K562 (cell line): Measurements from ENCODE around the gene CHMP4B. TPM values are rescaled to one million over a fixed set of nuclear protein-coding genes. Genes with fewer than 3 reads are reported as not detected.

ENCODE experiments used
- ATAC-seq: fragments of 200-7000 bp; cut with Tn5 transposase; 3 replicates; pipeline ENCODE4 v1.9.1; 2020; ENCODE audit warnings: moderate library complexity
- BruUV-seq: library from RNA; stranded (reverse); fragments of 400-500 nt; replicated peaks from 2 replicates; lab custom pipeline; 2021; lab: Mats Ljungman, UMichigan
- CTCF ChIA-PET: fragments of 300-600 bp; formaldehyde crosslinking; extraction: SDS; loops from one replicate; lab custom pipeline; 2021; ENCODE audit warnings: low intra/inter-chr PET ratio; lab: Yijun Ruan, JAX
- POLR2A ChIA-PET: fragments of 300-600, 350-650 bp; sonication (Branson Sonifier 250); formaldehyde crosslinking; extraction: SDS; loops from one replicate; lab custom pipeline; 2021; ENCODE audit warnings: antibody characterized with exemption, inconsistent platforms; lab: Yijun Ruan, JAX
- DNase-seq, 4 experiments: peaks; one replicate each; pipeline versions ENCODE4 v3.0.0 to v3.0.0-alpha.2; 2011 to 2018; ENCODE audit warnings: low spot score in 3 of 4, mixed read lengths in 3 of 4; ENCODE audit errors: extremely low read depth in 1 of 4
- FAIRE-seq: peaks from 2 replicates; lab custom pipeline; 2011; peaks lifted over from hg19 to GRCh38; lab: Jason Lieb, UNC
- H2AFZ ChIP-seq: 2 replicates; pipeline ENCODE4 v1.6.0; 2011; ENCODE audit warnings: low read depth, low read length, control low read depth, inconsistent platforms
- H3K27ac ChIP-seq: fragments of 200-600 bp; 3 replicates; pipeline ENCODE4 v1.8.0; 2011; ENCODE audit warnings: low read depth, mild to moderate bottlenecking, control low read depth, inconsistent platforms, low read length, moderate library complexity, mixed read lengths; ENCODE audit errors: extremely low read depth
- H3K27me3 ChIP-seq, 2 experiments: fragments of 300-600 bp in 1 of 2; 2 replicates in 1 of 2; 3 replicates in 1 of 2; pipeline versions ENCODE4 v1.6.0 to v1.8.0; 2011; ENCODE audit warnings: inconsistent platforms in 2 of 2, low read length in 2 of 2, mild to moderate bottlenecking in 1 of 2, mixed read lengths in 1 of 2, moderate library complexity in 1 of 2; ENCODE audit not compliant: control insufficient read depth in 2 of 2, insufficient read depth in 2 of 2
- H3K36me3 ChIP-seq: fragments of 300-600 bp; 3 replicates; pipeline ENCODE4 v1.8.0; 2011; ENCODE audit warnings: mild to moderate bottlenecking, low read length, inconsistent platforms; ENCODE audit not compliant: control insufficient read depth, insufficient read depth
- H3K4me1 ChIP-seq, 2 experiments: fragments of 200-600 bp in 1 of 2; replicated peaks in 1 of 2; 2 replicates in 1 of 2; 3 replicates in 1 of 2; pipeline versions ENCODE4 v1.5.1 to v1.8.0; 2011; ENCODE audit warnings: inconsistent platforms in 2 of 2, low read length in 2 of 2, mild to moderate bottlenecking in 1 of 2, mixed read lengths in 1 of 2, moderate library complexity in 1 of 2; ENCODE audit not compliant: control insufficient read depth in 2 of 2, insufficient read depth in 2 of 2
- H3K4me2 ChIP-seq: 2 replicates; pipeline ENCODE4 v1.6.1; 2011; ENCODE audit warnings: low read length, control low read depth, inconsistent platforms, mixed read lengths; ENCODE audit not compliant: insufficient read depth
- H3K4me3 ChIP-seq: fragments of 200-600 bp; sonication (generic), shearing (Covaris generic); 2 replicates; pipeline ENCODE4 v1.5.1; 2016; ENCODE audit warnings: control low read depth, inconsistent platforms
- H3K79me2 ChIP-seq: fragments of 200-600 bp; 3 replicates; pipeline ENCODE4 v1.8.0; 2011; ENCODE audit warnings: low read length, inconsistent platforms; ENCODE audit not compliant: control insufficient read depth, insufficient read depth
- H3K9ac ChIP-seq, 2 experiments: 2 replicates each; pipeline versions ENCODE4 v1.6.0 to v1.6.1; 2011; ENCODE audit warnings: low read depth in 2 of 2, low read length in 2 of 2, control low read depth in 1 of 2, inconsistent platforms in 1 of 2, mild to moderate bottlenecking in 1 of 2, mixed read lengths in 1 of 2; ENCODE audit not compliant: insufficient read depth in 1 of 2
- H3K9me1 ChIP-seq: one replicate; pipeline ENCODE4 v1.6.0; 2011; ENCODE audit warnings: inconsistent platforms, mild to moderate bottlenecking, low read length, moderate library complexity; ENCODE audit not compliant: control insufficient read depth, insufficient read depth
- H3K9me3 ChIP-seq: replicated peaks from 2 replicates; pipeline ENCODE4 v1.5.1; 2011; ENCODE audit warnings: low read depth, low read length, inconsistent platforms; ENCODE audit not compliant: control insufficient read depth, insufficient read depth
- H4K20me1 ChIP-seq: replicated peaks from 2 replicates; pipeline ENCODE4 v1.6.1; 2011; ENCODE audit warnings: low read length, inconsistent platforms, mixed read lengths; ENCODE audit not compliant: control insufficient read depth, insufficient read depth
- HIVEP1 ChIP-seq: fragments of 250-450 bp; sonication (Bioruptor Pico); IDR thresholded peaks from 2 replicates; pipeline ENCODE4 v1.4.0; 2020; ENCODE audit warnings: mild to moderate bottlenecking
- HNRNPL ChIP-seq: fragments of 200-400 bp; formaldehyde crosslinking; IDR thresholded peaks from 2 replicates; pipeline ENCODE4 v1.6.1; 2017; ENCODE audit warnings: low read depth, mild to moderate bottlenecking, low read length
- JUN ChIP-seq, 2 experiments: sonication (generic) in 1 of 2; formaldehyde crosslinking in 1 of 2; IDR thresholded peaks; 2 replicates each; pipeline versions ENCODE4 v1.6.1 to v1.8.0; 2012 to 2022; ENCODE audit warnings: borderline replicate concordance in 2 of 2, mild to moderate bottlenecking in 2 of 2, improper control_type of control experiment in 1 of 2, low read depth in 1 of 2, low read length in 1 of 2, missing genetic modification reagents in 1 of 2
- KLF1 ChIP-seq: fragments of 450-650 bp; IDR thresholded peaks from 2 replicates; pipeline ENCODE4 v1.6.1; 2016; ENCODE audit warnings: missing genetic modification characterization, missing compliant biosample characterization
- MYBL2 ChIP-seq, 2 experiments: fragments of 450-650 bp in 1 of 2; sonication (generic) in 1 of 2; formaldehyde crosslinking in 1 of 2; IDR thresholded peaks; 2 replicates each; pipeline versions ENCODE4 v1.6.1 to v1.8.1; 2017 to 2022; ENCODE audit warnings: borderline replicate concordance in 1 of 2, inconsistent platforms in 1 of 2, low read depth in 1 of 2, mild to moderate bottlenecking in 1 of 2, missing genetic modification reagents in 1 of 2, moderate library complexity in 1 of 2
- PBX2 ChIP-seq, 2 experiments: IDR thresholded peaks in 1 of 2; conservative IDR thresholded peaks in 1 of 2; 2 replicates each; pipeline ENCODE4 v1.6.1; 2016; ENCODE audit warnings: low read depth in 2 of 2, mild to moderate bottlenecking in 1 of 2, missing compliant biosample characterization in 1 of 2, missing genetic modification characterization in 1 of 2, moderate library complexity in 1 of 2
- PHF8 ChIP-seq: fragments of 200-600 bp; sonication (generic); IDR thresholded peaks from 2 replicates; pipeline ENCODE4 v1.6.1; 2012; ENCODE audit warnings: mixed run types, mild to moderate bottlenecking, inconsistent platforms, low read length, moderate library complexity, borderline replicate concordance
- RBM17 ChIP-seq: fragments of 200-400 bp; formaldehyde crosslinking; IDR thresholded peaks from 2 replicates; pipeline ENCODE4 v1.6.1; 2017; ENCODE audit warnings: low read depth, mild to moderate bottlenecking, low read length, borderline replicate concordance
- SIN3B ChIP-seq: fragments of 450-650 bp; IDR thresholded peaks from 2 replicates; pipeline ENCODE4 v1.6.1; 2017; ENCODE audit warnings: low read depth, mild to moderate bottlenecking, moderate library complexity
- SIX5 ChIP-seq, 2 experiments: IDR thresholded peaks; 2 replicates each; pipeline ENCODE4 v1.6.1; 2011; ENCODE audit warnings: low read length in 2 of 2, borderline replicate concordance in 1 of 2, low read depth in 1 of 2, mild to moderate bottlenecking in 1 of 2, moderate library complexity in 1 of 2; ENCODE audit not compliant: insufficient read depth in 1 of 2
- SMARCA5 ChIP-seq: fragments of 450-650 bp; IDR thresholded peaks from 2 replicates; pipeline ENCODE4 v1.6.1; 2016
- SNIP1 ChIP-seq: fragments of 450-650 bp; IDR thresholded peaks from 2 replicates; pipeline ENCODE4 v1.7.1; 2017; ENCODE audit warnings: low read depth, mild to moderate bottlenecking
- SRF ChIP-seq, 2 experiments: fragments of 250-450, 450-650 bp in 1 of 2; sonication (Bioruptor Pico) in 1 of 2; sonication (generic) in 1 of 2; formaldehyde crosslinking; IDR thresholded peaks; 2 replicates each; pipeline versions ENCODE4 v1.5.0 to v1.5.1; 2020 to 2022; ENCODE audit warnings: mild to moderate bottlenecking in 1 of 2, missing genetic modification reagents in 1 of 2
- SRSF9 ChIP-seq: fragments of 200-400 bp; formaldehyde crosslinking; IDR thresholded peaks from 2 replicates; pipeline ENCODE4 v1.6.1; 2017; ENCODE audit warnings: low read depth, low read length, borderline replicate concordance
- TFE3 ChIP-seq: fragments of 450-650 bp; formaldehyde crosslinking; IDR thresholded peaks from 2 replicates; pipeline ENCODE4 v1.4.0; 2020; ENCODE audit warnings: mild to moderate bottlenecking, mixed read lengths
- ZFP36 ChIP-seq: fragments of 150-350 bp; IDR thresholded peaks from 2 replicates; pipeline ENCODE4 v1.6.1; 2018; ENCODE audit warnings: low read length, low read depth; ENCODE audit not compliant: partially characterized antibody
- ZNF274 ChIP-seq: IDR thresholded peaks from 2 replicates; pipeline ENCODE4 v1.6.1; 2011; ENCODE audit warnings: low read depth, mild to moderate bottlenecking, low read length, moderate library complexity, borderline replicate concordance
- WGBS: fragments of 100-300 bp; shearing (Covaris generic); methylation state at CpG from one replicate; pipeline ENCODE4 v1.1.6; 2016; ENCODE audit warnings: low coverage, mixed read lengths; ENCODE audit not compliant: insufficient coverage; ENCODE audit errors: missing lambda C conversion rate; 5-methylcytosine and 5-hydroxymethylcytosine counted together
- in situ Hi-C: fragments of 300-500 bp; cut with MboI; formaldehyde crosslinking; loops from 4 replicates; pipeline ENCODE4 v1.15.0; 2018; ENCODE audit warnings: inconsistent platforms, mixed read lengths
- intact Hi-C: fragments of 100-400 bp; cut with micrococcal nuclease; formaldehyde crosslinking; loops from 2 replicates; pipeline ENCODE4 v1.14.2; 2022
- polyA plus RNA-seq, 8 experiments: library from polyadenylated mRNA; depleted of rRNA in 4 of 8; stranded (reverse) in 5 of 8; unstranded in 3 of 8; fragments of >200 nt; fragmentation: Nextera tagmentation in 2 of 8; fragmentation: Illumina TruSeq in 1 of 8; extraction: Ambion mirVana in 2 of 8; extraction: Trizol in 1 of 8; gene quantifications; 2 replicates each; pipeline versions ENCODE4 v1.2.1 to v1.2.3, GENCODE V29; 2011 to 2014; ENCODE audit warnings: inconsistent platforms in 1 of 8, missing spikeins in 1 of 8
- total RNA-seq, 7 experiments: library from RNA; depleted of rRNA in 6 of 7; stranded (reverse); fragments of >200 nt in 6 of 7; fragmentation: Illumina TruSeq in 2 of 7; extraction: Trizol in 2 of 7; gene quantifications; 2 replicates each; pipeline versions ENCODE4 v1.2.1 to v1.2.3, GENCODE V29; 2011 to 2021; ENCODE audit warnings: low replicate concordance in 1 of 7

CHMP4B gene
- total and polyA plus RNA-seq, 9 of the 15 experiments (the other 6 are each of a cell fraction or from before 2014, with no cell fraction given), result 1.8 to 64.7 (median 31.8) TPM

DNA sequence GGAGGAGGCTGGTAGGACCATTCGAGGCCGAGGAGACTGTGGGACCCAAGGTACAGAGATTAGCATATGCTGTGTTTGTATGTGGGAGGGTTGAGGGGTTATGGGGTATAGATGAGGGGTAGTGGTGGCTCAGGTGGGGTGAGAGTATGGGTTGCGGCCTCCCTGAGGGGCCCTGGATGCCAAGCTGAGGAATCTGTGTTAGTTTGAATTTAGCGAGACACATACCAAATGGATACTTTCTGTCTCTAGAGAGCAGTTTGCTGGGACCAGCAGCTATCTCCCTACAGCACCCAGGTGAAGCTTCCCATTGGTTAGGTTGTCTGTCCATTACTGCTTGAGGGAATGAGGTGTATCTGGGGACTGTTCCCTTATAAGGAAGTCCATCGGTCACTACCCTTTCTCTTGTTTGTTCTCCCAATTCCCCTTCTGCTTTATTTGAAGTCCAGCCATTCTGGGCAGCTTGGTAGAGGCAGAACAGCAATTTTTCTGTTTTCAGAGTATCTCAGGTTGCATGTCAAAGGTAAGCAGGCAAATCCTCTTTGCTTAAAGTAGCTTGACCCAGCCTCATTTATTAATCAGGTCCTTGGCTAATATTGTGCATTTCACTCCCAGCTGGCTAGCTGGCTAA, 15.2 kb downstream of the CHMP4B start:
- Histone ChIP-seq H3K9me1 (peaks cover 4% of the 10 kb centered on the region), H3K9me3 (no peaks in the 10 kb centered on the region), H3K4me3 (no peak overlapping the region), H3K36me3 (no peaks in the 10 kb centered on the region), H4K20me1 (peaks cover 28% of the 10 kb centered on the region), H2AFZ (no peak overlapping the region), H3K4me2 (no peak overlapping the region), H3K79me2 (peaks cover 61% of the 10 kb centered on the region), H3K27me3 (no peaks in the 10 kb centered on the region), H3K9ac (no peak overlapping the region), H3K27ac (no peak overlapping the region), H3K4me1 (peaks cover 12 to 22% of the 10 kb centered on the region in 2 experiments)
- DNase-seq, result peak in 1 of 4 experiments; percentile 30
- no TSS peak for BruUV-seq
- 73% methylated on average over 5 of the region's 5 CpGs for WGBS
- ATAC-seq, result peak; percentile 62
- in situ Hi-C loops (no loop called here), intact Hi-C loops (no loop called here)
- ChIA-PET CTCF (no interaction called here), POLR2A (interaction anchor here (0.6 to 2.8 kb wide), 7 partner anchors 10 to 162 kb away, joined by 3 to 9 read pairs (median 4); no protein-coding TSS in a partner anchor)
- no peak for FAIRE-seq
- TF ChIP-seq RBM17, result no peak
- no peak for TF ChIP-seq JUN (IDR thresholded peaks at IDR 0.05; ENCODE audit: borderline replicate concordance, low read depth, low read length)
- TF ChIP-seq JUN (CRISPR knock-in tag; IDR thresholded peaks at IDR 0.05; ENCODE audit: borderline replicate concordance), result no peak
- no peak for TF ChIP-seq MYBL2 (IDR thresholded peaks at IDR 0.05; ENCODE audit: low read depth)
- no peak for TF ChIP-seq MYBL2 (CRISPR knock-in tag; IDR thresholded peaks at IDR 0.05; ENCODE audit: borderline replicate concordance)
- no peak for TF ChIP-seq TFE3 (CRISPR knock-in tag)
- TF ChIP-seq SIN3B, result no peak
- TF ChIP-seq PHF8, result no peak
- TF ChIP-seq SRSF9, result no peak
- no peak for TF ChIP-seq HIVEP1 (CRISPR knock-in tag)
- TF ChIP-seq ZNF274, result no peak
- no peak for TF ChIP-seq PBX2 (CRISPR knock-in tag; IDR thresholded peaks at IDR 0.05; ENCODE audit: low read depth)
- TF ChIP-seq PBX2 (tag; conservative IDR thresholded peaks at IDR 0.05; ENCODE audit: low read depth), result peak; percentile 82
- no peak for TF ChIP-seq SMARCA5
- TF ChIP-seq KLF1 (tag), result no peak
- no peak for TF ChIP-seq SIX5 (IDR thresholded peaks at IDR 0.05; ENCODE audit: borderline replicate concordance in 1 of 2, insufficient read depth in 1 of 2, low read depth in 1 of 2, low read length in 2 of 2)
- peak; percentile 15 for TF ChIP-seq ZFP36
- peak; percentile 32 to 95; a peak in 3 of 4 replicates for TF ChIP-seq SRF (CRISPR knock-in tag; IDR thresholded peaks at IDR 0.05)
- TF ChIP-seq SNIP1, result no peak
- TF ChIP-seq HNRNPL, result no peak
